A673 (cell line): ENCODE results near the gene ATP10A. TPM values are rescaled to one million over a fixed set of nuclear protein-coding genes. Genes with fewer than 3 reads are reported as not detected.

ENCODE experiments used
- BruUV-seq: library from RNA; stranded (reverse); fragments of 400-500 nt; replicated peaks from 2 replicates; lab custom pipeline; 2021; lab: Mats Ljungman, UMichigan
- CTCF ChIA-PET: fragments of 300-600 bp; sonication (Branson Sonifier 250); formaldehyde crosslinking; loops from one replicate; lab custom pipeline; 2022; ENCODE audit warnings: antibody characterized with exemption; lab: Charles Lee
- POLR2A ChIA-PET: fragments of 300-600 bp; sonication (Branson Sonifier 250); formaldehyde crosslinking; loops from one replicate; lab custom pipeline; 2022; ENCODE audit warnings: antibody characterized with exemption; ENCODE audit not compliant: low non-redundant PET; lab: Charles Lee
- DNase-seq: peaks from one replicate; pipeline ENCODE4 v3.0.0-alpha.2; 2015; ENCODE audit warnings: low spot score
- H3K27ac ChIP-seq: fragments of 200-600 bp; sonication (generic); 2 replicates; pipeline ENCODE4 v1.5.1; 2016; ENCODE audit warnings: mixed run types, low read depth, mild to moderate bottlenecking, mixed read lengths, antibody characterized with exemption, low read length; ENCODE audit not compliant: poor library complexity, severe bottlenecking
- H3K27me3 ChIP-seq: fragments of 200-600 bp; sonication (generic); replicated peaks from 2 replicates; pipeline ENCODE4 v1.6.1; 2017; ENCODE audit warnings: mixed run types, low read depth, mild to moderate bottlenecking, mixed read lengths, antibody characterized with exemption, low read length; ENCODE audit not compliant: insufficient read depth, poor library complexity
- H3K36me3 ChIP-seq: fragments of 200-600 bp; sonication (generic); 2 replicates; pipeline ENCODE4 v1.6.1; 2016; ENCODE audit warnings: mixed run types, mild to moderate bottlenecking, mixed read lengths, antibody characterized with exemption, low read length; ENCODE audit not compliant: insufficient read depth, poor library complexity, severe bottlenecking
- H3K4me1 ChIP-seq: fragments of 200-600 bp; sonication (generic); 2 replicates; pipeline ENCODE4 v1.6.1; 2017; ENCODE audit warnings: mixed run types, mild to moderate bottlenecking, mixed read lengths, antibody characterized with exemption, low read length; ENCODE audit not compliant: insufficient read depth, poor library complexity, severe bottlenecking
- H3K4me3 ChIP-seq: fragments of 200-600 bp; sonication (generic); 2 replicates; pipeline ENCODE4 v1.5.1; 2016; ENCODE audit warnings: low read depth, mixed run types, mild to moderate bottlenecking, mixed read lengths, low read length; ENCODE audit not compliant: poor library complexity, severe bottlenecking
- H3K9me3 ChIP-seq: fragments of 200-600 bp; sonication (generic); 2 replicates; pipeline ENCODE4 v1.6.1; 2016; ENCODE audit warnings: mixed run types, low read depth, mild to moderate bottlenecking, mixed read lengths, antibody characterized with exemption, low read length; ENCODE audit not compliant: poor library complexity, severe bottlenecking
- CTCF ChIP-seq: fragments of 300-800, 200-600 bp; sonication (generic); conservative IDR thresholded peaks from 2 replicates; pipeline ENCODE4 v1.5.1; 2017; ENCODE audit warnings: low read depth, mild to moderate bottlenecking, antibody characterized with exemption, low read length, moderate library complexity, mixed read lengths
- EZH2 ChIP-seq: fragments of 200-600 bp; sonication (generic); IDR thresholded peaks from 2 replicates; pipeline ENCODE4 v1.6.1; 2017; ENCODE audit warnings: borderline replicate concordance, low read depth, mild to moderate bottlenecking, mixed read lengths, antibody characterized with exemption, low read length; ENCODE audit not compliant: poor library complexity, severe bottlenecking
- intact Hi-C: fragments of 100-400 bp; cut with micrococcal nuclease; formaldehyde crosslinking; loops from one replicate; pipeline ENCODE4 v1.10.0; 2022; ENCODE audit not compliant: unreplicated experiment
- total RNA-seq: library from RNA; stranded (reverse); gene quantifications from 2 replicates; pipeline ENCODE4 v1.2.3, GENCODE V29; 2021

The ATP10A gene
- total RNA-seq, 1 experiment from 2014 or later, result not detected

- intact Hi-C loops, result no loop called here
- CTCF ChIA-PET, result no interaction called here
- no peaks in the 10 kb centered on the region for H3K4me1 ChIP-seq
- no peak overlapping the region for H3K4me3 ChIP-seq
- no TSS peak for BruUV-seq
- POLR2A ChIA-PET, result no interaction called here
- H3K27me3 ChIP-seq, result no peaks in the 10 kb centered on the region
- no peak overlapping the region for H3K27ac ChIP-seq
- H3K36me3 ChIP-seq, result no peaks in the 10 kb centered on the region
- TF ChIP-seq CTCF, result no peak
- TF ChIP-seq EZH2, result no peak
- DNase-seq, result no peak
- H3K9me3 ChIP-seq, result peaks cover 29% of the 10 kb centered on the region
Measured at GRCh38 chr15:25695875-25696760, 167.0 kb downstream of the ATP10A start.

- Histone ChIP-seq H3K4me3 (no peak overlapping the region), H3K27me3 (no peaks in the 10 kb centered on the region), H3K9me3 (peaks cover 29% of the 10 kb centered on the region), H3K27ac (no peak overlapping the region), H3K36me3 (no peaks in the 10 kb centered on the region), H3K4me1 (no peaks in the 10 kb centered on the region)
- no peak for DNase-seq
- intact Hi-C loops, result no loop called here
- BruUV-seq, result no TSS peak
- ChIA-PET POLR2A (no interaction called here), CTCF (no interaction called here)
- TF ChIP-seq EZH2 (no peak), CTCF (no peak)
Measured at GRCh38 chr15:25694823-25695312, 168.3 kb downstream of the ATP10A start.

- Histone ChIP-seq H3K36me3 (no peaks in the 10 kb centered on the region), H3K27ac (no peak overlapping the region), H3K4me3 (no peak overlapping the region), H3K27me3 (no peaks in the 10 kb centered on the region), H3K4me1 (no peaks in the 10 kb centered on the region), H3K9me3 (peaks cover 32% of the 10 kb centered on the region)
- DNase-seq, result no peak
- ChIA-PET POLR2A (no interaction called here), CTCF (no interaction called here)
- no TSS peak for BruUV-seq
- TF ChIP-seq CTCF (0 out of 2 replicates have a peak, but pooled peaks have one; percentile 4), EZH2 (no peak)
- intact Hi-C loops, result no loop called here
Measured at GRCh38 chr15:25694239-25694584, 168.9 kb downstream of the ATP10A start.
